Measurements from ENCODE around the gene PPP2R2C. TPM values are rescaled to one million over a fixed set of nuclear protein-coding genes. Genes with fewer than 3 reads are reported as not detected.

Gene PPP2R2C
- total RNA-seq, 2 experiments from 2014 or later, result not detected

DNA sequence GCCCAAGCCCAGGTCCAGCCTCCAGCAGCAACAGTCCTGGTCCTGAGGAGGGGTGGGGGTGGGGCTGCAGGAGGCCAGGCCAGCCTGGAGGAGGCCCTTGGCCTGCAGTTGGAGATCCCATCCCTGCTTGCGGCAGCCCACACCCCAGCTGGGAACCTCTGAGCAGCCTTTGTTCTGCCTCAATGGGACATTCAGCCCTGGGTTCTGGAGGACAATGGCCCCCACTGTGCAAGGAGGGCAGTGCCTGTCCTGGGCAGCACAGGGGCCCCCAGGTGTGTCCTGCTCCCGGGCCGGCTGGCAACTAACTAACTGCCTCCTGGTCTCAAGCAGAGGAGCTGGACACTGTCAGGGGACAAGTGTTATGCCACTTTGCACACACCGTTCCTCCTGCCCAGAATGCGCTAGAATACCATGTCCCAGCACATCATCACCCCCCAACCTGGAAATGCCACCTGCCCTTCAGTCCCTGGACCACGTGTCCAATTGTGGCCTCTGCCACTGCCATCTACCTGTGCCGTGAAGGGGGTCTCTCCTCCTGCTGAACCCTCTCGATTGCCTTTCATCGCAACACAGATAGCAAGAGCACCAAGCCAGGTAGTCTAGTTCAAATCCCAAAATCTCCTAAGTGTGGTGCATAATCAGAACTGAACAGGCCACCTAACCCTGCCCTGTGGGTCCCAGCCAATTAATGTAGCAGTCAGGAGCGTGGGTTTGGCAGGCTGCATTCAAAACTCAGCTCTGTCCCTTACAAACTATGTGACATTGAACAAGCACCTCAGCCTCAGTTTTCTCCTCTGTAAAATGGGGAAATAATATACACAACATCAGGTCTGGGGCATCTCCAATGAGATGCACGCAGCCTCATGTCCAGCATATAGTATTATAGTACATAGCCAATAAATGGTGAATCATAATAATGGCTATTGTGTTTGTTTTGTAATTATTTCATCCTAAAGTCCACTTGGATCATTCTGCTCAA lies 8.8 kb downstream of the PPP2R2C start:
- TF ChIP-seq EZH2phosphoT487 (IDR thresholded peaks at IDR 0.05; ENCODE audit: borderline replicate concordance, low read depth, low read length), result no peak
- ChIA-PET CTCF (ENCODE audit: unreplicated experiment) (no interaction called here), POLR2A (no interaction called here)
- Histone ChIP-seq H3K9me3 (ENCODE audit: low read length) (no peaks in the 10 kb centered on the region), H3K79me2 (ENCODE audit: insufficient read depth, low read depth, low read length) (no peaks in the 10 kb centered on the region), H2AFZ (ENCODE audit: low read length) (no peak overlapping the region), H3K36me3 (ENCODE audit: insufficient read depth, low read length) (no peaks in the 10 kb centered on the region), H4K20me1 (ENCODE audit: insufficient read depth, low read length) (no peaks in the 10 kb centered on the region), H3K4me2 (ENCODE audit: low read length) (no peak overlapping the region), H3K27ac (ENCODE audit: low read depth, low read length, poor library complexity, severe bottlenecking) (no peak overlapping the region), H3K9me2 (ENCODE audit: insufficient read depth, low read length) (no peaks in the 10 kb centered on the region), H3K4me3 (ENCODE audit: low read depth, low read length, poor library complexity, severe bottlenecking) (no peak overlapping the region), H3K4me1 (ENCODE audit: insufficient read depth, low read length, poor library complexity, severe bottlenecking) (no peaks in the 10 kb centered on the region)
- no TSS peak for BruUV-seq (replicated peaks)
- no peak for DNase-seq (ENCODE audit: low spot score)
- intact Hi-C loops (cut with micrococcal nuclease; ENCODE audit: unreplicated experiment), result no loop called here

GRCh38 chr4:6461301-6462165 lies 10.9 kb downstream of the PPP2R2C start:
- Histone ChIP-seq H2AFZ (ENCODE audit: low read length) (no peak overlapping the region), H3K4me1 (ENCODE audit: insufficient read depth, low read length, poor library complexity, severe bottlenecking) (no peaks in the 10 kb centered on the region), H3K36me3 (ENCODE audit: insufficient read depth, low read length) (no peaks in the 10 kb centered on the region), H3K4me3 (ENCODE audit: low read depth, low read length, poor library complexity, severe bottlenecking) (no peak overlapping the region), H4K20me1 (ENCODE audit: insufficient read depth, low read length) (no peaks in the 10 kb centered on the region), H3K4me2 (ENCODE audit: low read length) (no peak overlapping the region), H3K27ac (ENCODE audit: low read depth, low read length, poor library complexity, severe bottlenecking) (no peak overlapping the region), H3K9me3 (ENCODE audit: low read length) (no peaks in the 10 kb centered on the region), H3K9me2 (ENCODE audit: insufficient read depth, low read length) (no peaks in the 10 kb centered on the region), H3K79me2 (ENCODE audit: insufficient read depth, low read depth, low read length) (no peaks in the 10 kb centered on the region)
- TF ChIP-seq CTCF (conservative IDR thresholded peaks at IDR 0.05; ENCODE audit: low read length), result no peak
- TF ChIP-seq EZH2phosphoT487 (IDR thresholded peaks at IDR 0.05; ENCODE audit: borderline replicate concordance, low read depth, low read length), result no peak
- ChIA-PET CTCF (ENCODE audit: unreplicated experiment) (no interaction called here), POLR2A (no interaction called here)
- intact Hi-C loops (cut with micrococcal nuclease; ENCODE audit: unreplicated experiment), result no loop called here
- no TSS peak for BruUV-seq (replicated peaks)
- DNase-seq (ENCODE audit: low spot score), result no peak

- intact Hi-C loops (cut with micrococcal nuclease; ENCODE audit: unreplicated experiment), result no loop called here
- TF ChIP-seq CTCF (conservative IDR thresholded peaks at IDR 0.05; ENCODE audit: low read length) (no peak), EZH2phosphoT487 (IDR thresholded peaks at IDR 0.05; ENCODE audit: borderline replicate concordance, low read depth, low read length) (no peak)
- H3K79me2 ChIP-seq (ENCODE audit: insufficient read depth, low read depth, low read length), result no peaks in the 10 kb centered on the region
- H2AFZ ChIP-seq (ENCODE audit: low read length), result no peak overlapping the region
- no peak overlapping the region for H3K4me3 ChIP-seq (ENCODE audit: low read depth, low read length, poor library complexity, severe bottlenecking)
- H3K4me1 ChIP-seq (ENCODE audit: insufficient read depth, low read length, poor library complexity, severe bottlenecking), result no peaks in the 10 kb centered on the region
- no peaks in the 10 kb centered on the region for H3K9me3 ChIP-seq (ENCODE audit: low read length)
- no peak overlapping the region for H3K4me2 ChIP-seq (ENCODE audit: low read length)
- H3K27ac ChIP-seq (ENCODE audit: low read depth, low read length, poor library complexity, severe bottlenecking), result no peak overlapping the region
- ChIA-PET POLR2A (no interaction called here), CTCF (ENCODE audit: unreplicated experiment) (no interaction called here)
- H3K9me2 ChIP-seq (ENCODE audit: insufficient read depth, low read length), result no peaks in the 10 kb centered on the region
- no peaks in the 10 kb centered on the region for H3K36me3 ChIP-seq (ENCODE audit: insufficient read depth, low read length)
- no peaks in the 10 kb centered on the region for H4K20me1 ChIP-seq (ENCODE audit: insufficient read depth, low read length)
- BruUV-seq (replicated peaks), result no TSS peak
- DNase-seq (ENCODE audit: low spot score), result no peak
These were observed 11.5 kb downstream of the PPP2R2C start for GRCh38 chr4:6460876-6461275.

All from OCI-LY7 (cell line).